Neural cell (in vitro differentiated cells): ENCODE results near the gene SOX3. TPM values are rescaled to one million over a fixed set of nuclear protein-coding genes. Genes with fewer than 3 reads are reported as not detected.

ENCODE experiments used
- H2AFZ ChIP-seq: fragments of 200-600, 300-800 bp; sonication (generic), shearing (Covaris generic); 2 replicates; pipeline ENCODE4 v1.6.0; 2014; ENCODE audit warnings: low read depth, mild to moderate bottlenecking, antibody characterized with exemption, low read length, moderate library complexity
- H3F3A ChIP-seq: fragments of 200-600 bp; shearing (Covaris generic); 2 replicates; pipeline ENCODE4 v1.6.1; 2016; ENCODE audit warnings: mild to moderate bottlenecking, moderate library complexity, mixed read lengths, antibody characterized with exemption, low read length; ENCODE audit not compliant: insufficient read depth, poor library complexity, severe bottlenecking
- H3K27ac ChIP-seq: fragments of 200-600, 300-800 bp; sonication (generic), shearing (Covaris generic); 2 replicates; pipeline ENCODE4 v1.5.1; 2014; ENCODE audit warnings: mild to moderate bottlenecking, low read length, moderate library complexity
- H3K27me3 ChIP-seq: fragments of 300-800, 200-600 bp; sonication (generic), shearing (Covaris generic); 2 replicates; pipeline ENCODE4 v1.6.0; 2014; ENCODE audit warnings: mild to moderate bottlenecking, low read depth, low read length, moderate library complexity; ENCODE audit not compliant: insufficient read depth
- H3K36me3 ChIP-seq: fragments of 300-800, 200-600 bp; sonication (generic), shearing (Covaris generic); 2 replicates; pipeline ENCODE4 v1.5.1; 2014; ENCODE audit warnings: mild to moderate bottlenecking, antibody characterized with exemption, low read length, moderate library complexity; ENCODE audit not compliant: insufficient read depth
- H3K4me2 ChIP-seq: fragments of 300-800, 200-600 bp; sonication (generic), shearing (Covaris generic); 2 replicates; pipeline ENCODE4 v1.6.0; 2014; ENCODE audit warnings: mild to moderate bottlenecking, low read length
- H3K4me3 ChIP-seq: fragments of 300-800, 200-600 bp; sonication (generic), shearing (Covaris generic); 2 replicates; pipeline ENCODE4 v1.5.1; 2014; ENCODE audit warnings: mild to moderate bottlenecking, low read length, moderate library complexity
- H3K79me2 ChIP-seq: fragments of 200-600 bp; shearing (Covaris generic); replicated peaks from 2 replicates; pipeline ENCODE4 v1.6.0; 2014; ENCODE audit warnings: mild to moderate bottlenecking, low read length, moderate library complexity; ENCODE audit not compliant: insufficient read depth
- H3K9ac ChIP-seq: fragments of 300-800, 200-600 bp; sonication (generic), shearing (Covaris generic); 2 replicates; pipeline ENCODE4 v1.6.1; 2016; ENCODE audit warnings: mild to moderate bottlenecking, low read length, mixed read lengths
- H3K9me2 ChIP-seq: fragments of 200-600 bp; shearing (Covaris generic); 2 replicates; pipeline ENCODE4 v1.6.1; 2016; ENCODE audit warnings: mild to moderate bottlenecking, low read length, mixed read lengths; ENCODE audit not compliant: insufficient read depth
- H3K9me3 ChIP-seq: fragments of 200-600, 300-800 bp; sonication (generic), shearing (Covaris generic); 2 replicates; pipeline ENCODE4 v1.6.1; 2016; ENCODE audit warnings: mild to moderate bottlenecking, mixed run types, low read length, moderate library complexity, mixed read lengths
- H4K20me1 ChIP-seq: fragments of 200-600 bp; shearing (Covaris generic); 2 replicates; pipeline ENCODE4 v1.6.1; 2016; ENCODE audit warnings: mild to moderate bottlenecking, mixed run types; ENCODE audit not compliant: insufficient read depth
- CTCF ChIP-seq: fragments of 450-650 bp; IDR thresholded peaks from 2 replicates; pipeline ENCODE4 v1.5.1; 2014; ENCODE audit warnings: antibody characterized with exemption, mild to moderate bottlenecking, moderate library complexity; ENCODE audit not compliant: poor library complexity, severe bottlenecking
- EP300 ChIP-seq: fragments of 450-650 bp; conservative IDR thresholded peaks from 2 replicates; pipeline ENCODE4 v1.6.1; 2014; ENCODE audit warnings: antibody characterized with exemption, mild to moderate bottlenecking, moderate library complexity; ENCODE audit not compliant: poor library complexity, severe bottlenecking
- EZH2 ChIP-seq: fragments of 200-600, 300-800 bp; shearing (Covaris generic), sonication (generic); IDR thresholded peaks from 2 replicates; pipeline ENCODE4 v1.6.1; 2014; ENCODE audit warnings: antibody characterized with exemption, low read length, borderline replicate concordance, mild to moderate bottlenecking; ENCODE audit not compliant: insufficient read depth, poor library complexity, severe bottlenecking
- MXI1 ChIP-seq: fragments of 450-650 bp; conservative IDR thresholded peaks from 2 replicates; pipeline ENCODE4 v1.6.1; 2014; ENCODE audit warnings: antibody characterized with exemption, mild to moderate bottlenecking; ENCODE audit not compliant: poor library complexity, severe bottlenecking
- POLR2AphosphoS5 ChIP-seq: IDR thresholded peaks from 2 replicates; pipeline ENCODE4 v1.6.1; 2012
- RAD21 ChIP-seq: fragments of 450-650 bp; conservative IDR thresholded peaks from 2 replicates; pipeline ENCODE4 v1.6.1; 2014; ENCODE audit warnings: antibody characterized with exemption, mild to moderate bottlenecking, moderate library complexity
- SMC3 ChIP-seq: fragments of 450-650 bp; conservative IDR thresholded peaks from 2 replicates; pipeline ENCODE4 v1.6.1; 2014; ENCODE audit warnings: antibody characterized with exemption, mild to moderate bottlenecking, moderate library complexity; ENCODE audit not compliant: poor library complexity
- TAF1 ChIP-seq: IDR thresholded peaks from 2 replicates; pipeline ENCODE4 v1.6.1; 2012; ENCODE audit warnings: low read depth
- polyA plus RNA-seq: library from polyadenylated mRNA; depleted of rRNA; stranded (reverse); fragments of >200 nt; gene quantifications from 2 replicates; pipeline ENCODE4 v1.2.3, GENCODE V29; 2014
- TF ChIP-seq, protein P1 (sequence below): IDR thresholded peaks from 2 replicates; pipeline ENCODE4 v1.6.1; 2012; ENCODE audit warnings: borderline replicate concordance

The SOX3 gene
- polyA plus RNA-seq, 1 donor from 2014 or later: 1.2 TPM

DNA sequence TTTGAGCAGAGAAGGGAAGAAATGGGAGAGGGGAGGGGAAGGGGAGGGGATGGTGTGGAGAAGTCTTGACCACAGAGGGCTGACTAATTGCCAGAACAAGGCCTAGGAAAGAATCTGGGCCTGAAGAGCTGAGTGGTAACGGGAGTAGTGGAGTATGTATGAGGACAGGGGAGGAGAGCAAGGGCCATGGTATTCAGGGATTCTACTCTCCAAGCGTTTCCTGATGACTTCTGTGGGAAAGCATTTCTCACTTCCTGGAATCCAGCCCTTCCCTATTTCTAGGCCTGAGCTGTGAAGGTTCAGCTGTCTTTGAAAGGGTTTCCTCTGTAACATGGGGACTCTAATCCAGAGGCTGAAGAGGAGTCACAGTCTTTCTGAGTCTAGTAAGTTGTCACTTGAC, 19.7 kb upstream of the SOX3 start:
- Histone ChIP-seq H3K9me2 (no peaks in the 10 kb centered on the region), H3F3A (no peaks in the 10 kb centered on the region), H3K9ac (no peak overlapping the region), H3K27me3 (no peaks in the 10 kb centered on the region), H3K36me3 (no peaks in the 10 kb centered on the region), H3K9me3 (no peaks in the 10 kb centered on the region), H3K4me2 (no peak overlapping the region), H3K4me3 (no peak overlapping the region), H4K20me1 (no peaks in the 10 kb centered on the region), H3K27ac (no peak overlapping the region), H2AFZ (no peak overlapping the region), H3K79me2 (no peaks in the 10 kb centered on the region)
- TF ChIP-seq POLR2AphosphoS5 (no peak), MXI1 (no peak), SMC3 (no peak), RAD21 (no peak), CTCF (no peak), EP300 (no peak), EZH2 (no peak), TAF1 (no peak)
- TF ChIP-seq, protein P1, sequence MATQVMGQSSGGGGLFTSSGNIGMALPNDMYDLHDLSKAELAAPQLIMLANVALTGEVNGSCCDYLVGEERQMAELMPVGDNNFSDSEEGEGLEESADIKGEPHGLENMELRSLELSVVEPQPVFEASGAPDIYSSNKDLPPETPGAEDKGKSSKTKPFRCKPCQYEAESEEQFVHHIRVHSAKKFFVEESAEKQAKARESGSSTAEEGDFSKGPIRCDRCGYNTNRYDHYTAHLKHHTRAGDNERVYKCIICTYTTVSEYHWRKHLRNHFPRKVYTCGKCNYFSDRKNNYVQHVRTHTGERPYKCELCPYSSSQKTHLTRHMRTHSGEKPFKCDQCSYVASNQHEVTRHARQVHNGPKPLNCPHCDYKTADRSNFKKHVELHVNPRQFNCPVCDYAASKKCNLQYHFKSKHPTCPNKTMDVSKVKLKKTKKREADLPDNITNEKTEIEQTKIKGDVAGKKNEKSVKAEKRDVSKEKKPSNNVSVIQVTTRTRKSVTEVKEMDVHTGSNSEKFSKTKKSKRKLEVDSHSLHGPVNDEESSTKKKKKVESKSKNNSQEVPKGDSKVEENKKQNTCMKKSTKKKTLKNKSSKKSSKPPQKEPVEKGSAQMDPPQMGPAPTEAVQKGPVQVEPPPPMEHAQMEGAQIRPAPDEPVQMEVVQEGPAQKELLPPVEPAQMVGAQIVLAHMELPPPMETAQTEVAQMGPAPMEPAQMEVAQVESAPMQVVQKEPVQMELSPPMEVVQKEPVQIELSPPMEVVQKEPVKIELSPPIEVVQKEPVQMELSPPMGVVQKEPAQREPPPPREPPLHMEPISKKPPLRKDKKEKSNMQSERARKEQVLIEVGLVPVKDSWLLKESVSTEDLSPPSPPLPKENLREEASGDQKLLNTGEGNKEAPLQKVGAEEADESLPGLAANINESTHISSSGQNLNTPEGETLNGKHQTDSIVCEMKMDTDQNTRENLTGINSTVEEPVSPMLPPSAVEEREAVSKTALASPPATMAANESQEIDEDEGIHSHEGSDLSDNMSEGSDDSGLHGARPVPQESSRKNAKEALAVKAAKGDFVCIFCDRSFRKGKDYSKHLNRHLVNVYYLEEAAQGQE: no peak

DNA sequence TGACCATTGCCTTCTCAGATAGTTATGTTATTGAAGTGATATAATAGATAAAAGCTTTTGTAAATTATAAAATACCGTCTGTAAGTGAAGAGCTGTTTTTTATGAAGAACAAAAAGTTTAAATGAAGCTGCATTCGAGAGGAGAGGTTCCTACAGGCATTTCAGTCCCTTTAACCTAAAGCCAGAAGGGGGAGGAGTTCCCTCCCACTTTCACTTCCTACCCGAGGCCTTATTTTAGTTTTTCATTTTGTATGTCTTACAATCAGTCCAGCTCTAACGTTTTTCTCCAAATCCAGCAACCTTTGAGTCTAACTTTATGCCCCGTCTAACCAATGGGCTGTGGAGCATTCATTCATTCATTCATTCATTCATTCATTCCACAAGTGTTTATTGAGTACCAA, 16.5 kb upstream of the SOX3 start:
- Histone ChIP-seq H3K9ac (no peak overlapping the region), H3K9me2 (no peaks in the 10 kb centered on the region), H3K79me2 (no peaks in the 10 kb centered on the region), H3F3A (no peaks in the 10 kb centered on the region), H3K36me3 (no peaks in the 10 kb centered on the region), H3K9me3 (no peaks in the 10 kb centered on the region), H2AFZ (no peak overlapping the region), H3K4me3 (no peak overlapping the region), H3K4me2 (no peak overlapping the region), H3K27ac (no peak overlapping the region), H3K27me3 (no peaks in the 10 kb centered on the region), H4K20me1 (no peaks in the 10 kb centered on the region)
- no peak for TF ChIP-seq EZH2
- no peak for TF ChIP-seq EP300
- TF ChIP-seq MXI1: no peak
- no peak for TF ChIP-seq CTCF
- TF ChIP-seq POLR2AphosphoS5: no peak
- no peak for TF ChIP-seq RAD21
- TF ChIP-seq TAF1: no peak
- TF ChIP-seq, protein P1: no peak
- TF ChIP-seq SMC3: no peak
